Stimulated activated naive CD8-positive, alpha-beta T cell treated with anti-CD3 and anti-CD28 coated beads, Interleukin-15, Interleukin-2, amounts not matched to agents 100 ng/mL and 50 ng/mL, for 24 hours (primary cell): ENCODE measurements around the gene ALPI.
A peak's percentile ranks its signal among the peaks of the same experiment; 100 is the strongest.

Experiments used
- H3K27ac Mint-ChIP-seq: one replicate; pipeline ENCODE4 v1.8.0; 2021; ENCODE audit warnings: mild to moderate bottlenecking, mixed read lengths
- H3K27me3 Mint-ChIP-seq: one replicate; pipeline ENCODE4 v1.8.0; 2021; ENCODE audit warnings: mixed read lengths
- H3K36me3 Mint-ChIP-seq: one replicate; pipeline ENCODE4 v1.8.0; 2021; ENCODE audit warnings: low read depth, mixed read lengths
- H3K4me1 Mint-ChIP-seq: one replicate; pipeline ENCODE4 v1.8.0; 2021; ENCODE audit warnings: low read depth, mixed read lengths
- H3K4me3 Mint-ChIP-seq: one replicate; pipeline ENCODE4 v1.8.0; 2021; ENCODE audit warnings: mild to moderate bottlenecking, mixed read lengths
- H3K9me3 Mint-ChIP-seq: one replicate; pipeline ENCODE4 v1.8.0; 2021; ENCODE audit warnings: mixed read lengths

ALPI gene

GRCh38 chr2:232502511-232502910 is 46.6 kb downstream of the ALPI start:
- H3K27ac Mint-ChIP-seq, result no peak overlapping the region
- H3K4me1 Mint-ChIP-seq, result peaks cover 14% of the 10 kb centered on the region
- no peaks in the 10 kb centered on the region for H3K9me3 Mint-ChIP-seq
- H3K27me3 Mint-ChIP-seq, result peaks cover 23% of the 10 kb centered on the region
- H3K4me3 Mint-ChIP-seq, result peak overlapping the region; percentile 54
- H3K36me3 Mint-ChIP-seq, result no peaks in the 10 kb centered on the region

DNA sequence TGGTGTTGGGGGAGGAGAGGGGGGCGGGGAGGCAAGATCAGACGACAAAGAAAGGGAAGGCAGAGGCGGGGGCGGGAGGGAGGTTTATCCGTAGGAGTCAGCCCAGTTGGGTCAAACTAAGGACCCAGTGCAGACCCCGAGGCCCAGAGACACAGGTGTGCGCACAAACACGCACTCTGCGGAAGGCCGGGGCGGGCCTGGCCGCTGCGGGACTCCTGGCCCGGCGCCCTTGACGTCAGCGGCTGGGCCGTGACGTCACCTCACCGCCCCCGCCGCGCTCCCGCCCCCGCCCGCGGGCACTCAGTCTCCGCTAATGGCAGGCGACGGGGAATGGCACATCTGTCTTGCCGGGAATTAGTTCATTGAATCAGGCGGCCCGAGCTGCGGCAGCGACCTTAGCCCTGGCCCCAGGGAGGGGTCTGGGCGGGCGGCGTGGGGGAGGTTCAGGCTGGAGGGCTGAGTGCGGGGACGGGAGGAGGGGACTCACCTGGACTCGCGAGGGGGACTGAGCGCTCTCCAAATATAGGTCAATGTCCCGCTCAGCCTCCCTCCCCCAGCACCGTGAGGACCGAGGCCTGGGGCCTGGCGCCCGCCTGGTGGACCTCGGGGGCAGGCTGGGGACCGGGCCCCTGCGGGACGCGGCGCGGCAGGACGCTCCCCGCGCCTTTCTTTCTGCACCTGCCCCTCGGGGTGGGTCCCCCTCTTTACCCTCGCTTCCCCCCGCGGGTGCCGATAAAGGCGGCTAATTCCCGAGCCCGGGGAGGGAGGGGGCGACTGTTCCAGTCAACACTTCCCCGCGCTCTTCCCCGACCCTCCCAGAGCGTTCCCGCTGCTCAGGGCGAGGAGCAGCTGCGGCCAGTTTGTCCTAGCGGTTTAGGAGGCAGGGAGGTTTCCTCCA is 47.2 kb downstream of the ALPI start:
- peak overlapping the region; percentile 48 for H3K4me3 Mint-ChIP-seq
- no peaks in the 10 kb centered on the region for H3K36me3 Mint-ChIP-seq
- peaks cover 23% of the 10 kb centered on the region for H3K27me3 Mint-ChIP-seq
- H3K9me3 Mint-ChIP-seq, result no peaks in the 10 kb centered on the region
- H3K27ac Mint-ChIP-seq, result no peak overlapping the region
- H3K4me1 Mint-ChIP-seq, result peaks cover 14% of the 10 kb centered on the region

- Mint-ChIP-seq H3K4me1 (peaks cover 14% of the 10 kb centered on the region), H3K9me3 (no peaks in the 10 kb centered on the region), H3K27ac (no peak overlapping the region), H3K27me3 (peaks cover 19% of the 10 kb centered on the region), H3K36me3 (no peaks in the 10 kb centered on the region), H3K4me3 (peak overlapping the region; percentile 7)
Measured at GRCh38 chr2:232503809-232504323, 47.9 kb downstream of the ALPI start.

DNA sequence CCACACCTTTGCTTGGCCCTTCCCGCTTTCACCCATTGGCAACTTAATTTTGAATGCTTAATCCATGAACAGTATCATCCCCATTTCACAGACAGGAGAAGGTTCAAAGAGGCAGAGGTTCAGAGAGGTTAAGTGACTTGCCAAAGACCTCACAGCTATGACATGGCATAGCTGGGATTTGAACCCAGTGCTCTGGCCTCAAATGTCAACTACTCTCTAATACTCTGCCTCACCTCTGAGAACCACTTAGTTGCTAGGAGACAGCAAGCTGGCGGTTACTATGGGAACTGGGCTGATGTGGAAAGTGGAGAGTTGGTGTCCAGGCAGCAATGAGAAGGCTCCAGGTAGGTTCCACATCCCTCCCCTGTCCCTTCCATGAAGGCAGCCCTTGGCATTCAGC is 48.5 kb downstream of the ALPI start:
- H3K27me3 Mint-ChIP-seq, result peaks cover 19% of the 10 kb centered on the region
- no peak overlapping the region for H3K4me3 Mint-ChIP-seq
- peaks cover 14% of the 10 kb centered on the region for H3K4me1 Mint-ChIP-seq
- H3K9me3 Mint-ChIP-seq, result no peaks in the 10 kb centered on the region
- no peak overlapping the region for H3K27ac Mint-ChIP-seq
- no peaks in the 10 kb centered on the region for H3K36me3 Mint-ChIP-seq

- no peak overlapping the region for H3K27ac Mint-ChIP-seq
- no peak overlapping the region for H3K4me3 Mint-ChIP-seq
- H3K27me3 Mint-ChIP-seq, result peaks cover 22% of the 10 kb centered on the region
- no peaks in the 10 kb centered on the region for H3K36me3 Mint-ChIP-seq
- H3K4me1 Mint-ChIP-seq, result peaks cover 14% of the 10 kb centered on the region
- H3K9me3 Mint-ChIP-seq, result no peaks in the 10 kb centered on the region
Measured at GRCh38 chr2:232505856-232506255, 49.9 kb downstream of the ALPI start.

GRCh38 chr2:232506709-232507108 is 50.8 kb downstream of the ALPI start:
- Mint-ChIP-seq H3K4me1 (peaks cover 14% of the 10 kb centered on the region), H3K4me3 (no peak overlapping the region), H3K27ac (no peak overlapping the region), H3K36me3 (no peaks in the 10 kb centered on the region), H3K9me3 (no peaks in the 10 kb centered on the region), H3K27me3 (peaks cover 19% of the 10 kb centered on the region)

DNA sequence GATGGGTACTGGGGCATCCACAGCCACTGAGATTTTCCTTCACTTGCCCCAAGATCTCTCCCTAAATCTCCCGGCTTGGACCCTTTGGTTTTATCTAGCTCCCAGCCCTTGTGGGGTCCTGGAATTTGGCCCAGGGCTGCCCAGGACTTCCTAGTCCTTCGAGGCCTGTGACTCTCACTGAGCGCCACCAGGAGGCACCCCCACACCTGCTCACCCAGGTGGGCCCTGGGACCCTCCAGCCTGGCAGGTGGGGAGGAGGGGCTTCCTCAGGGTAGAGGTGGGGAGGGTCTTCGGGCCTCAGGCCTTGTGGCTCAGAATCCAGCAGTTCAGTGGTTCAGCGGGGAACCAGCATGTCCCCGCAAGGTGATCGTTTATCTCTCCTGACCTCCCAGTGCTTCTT is 52.3 kb downstream of the ALPI start:
- Mint-ChIP-seq H3K9me3 (no peaks in the 10 kb centered on the region), H3K27me3 (peaks cover 19% of the 10 kb centered on the region), H3K4me3 (no peak overlapping the region), H3K36me3 (no peaks in the 10 kb centered on the region), H3K27ac (no peak overlapping the region), H3K4me1 (peaks cover 10% of the 10 kb centered on the region)
